CD4-positive, CD25-positive, alpha-beta regulatory T cell (primary cell): Measurements from ENCODE around the gene LAMA3. TPM values are rescaled to one million over a fixed set of nuclear protein-coding genes. Genes with fewer than 3 reads are reported as not detected.
A peak's percentile ranks its signal among the peaks of the same experiment; 100 is the strongest.

Experiments used
- ATAC-seq, 2 donors: fragments of 150-1000 bp; cut with Tn5 transposase; one replicate each; pipeline ENCODE4 v1.10.0; 2021; ENCODE audit warnings: low read depth in 2 of 2, moderate number of reproducible peaks in 2 of 2, moderate library complexity in 1 of 2
- DNase-seq, 3 donors: peaks; one replicate each; pipeline versions ENCODE4 v3.0.0 to v3.0.0-alpha.2; 2012 to 2022; ENCODE audit warnings: mixed read lengths in 1 of 3
- H3K27ac ChIP-seq: one replicate; pipeline ENCODE4 v1.7.0; 2013; ENCODE audit warnings: mild to moderate bottlenecking, low read length; ENCODE audit not compliant: insufficient read depth, poor library complexity, severe bottlenecking
- H3K27me3 ChIP-seq: one replicate; pipeline ENCODE4 v1.7.0; 2013; ENCODE audit warnings: low read length; ENCODE audit not compliant: control insufficient read depth, insufficient read depth
- H3K36me3 ChIP-seq: one replicate; pipeline ENCODE4 v1.7.0; 2013; ENCODE audit warnings: mild to moderate bottlenecking, low read length, moderate library complexity; ENCODE audit not compliant: control insufficient read depth, insufficient read depth
- H3K4me1 ChIP-seq: 2 replicates; pipeline ENCODE4 v1.7.0; 2013; ENCODE audit warnings: mild to moderate bottlenecking, low read length; ENCODE audit not compliant: insufficient read depth, control insufficient read depth, poor library complexity, severe bottlenecking
- H3K4me3 ChIP-seq: one replicate; pipeline ENCODE4 v1.7.0; 2013; ENCODE audit warnings: low read depth, mild to moderate bottlenecking, low read length, moderate library complexity
- H3K9me3 ChIP-seq, 2 experiments: 1 replicate in 1 of 2; 2 replicates in 1 of 2; pipeline ENCODE4 v1.7.0; 2013; ENCODE audit warnings: low read length in 2 of 2, mild to moderate bottlenecking in 1 of 2, moderate library complexity in 1 of 2; ENCODE audit not compliant: control insufficient read depth in 2 of 2
- H3K27ac Mint-ChIP-seq, 3 donors: one replicate each; pipeline ENCODE4 v1.8.0; 2020 to 2022; ENCODE audit warnings: mild to moderate bottlenecking in 3 of 3, mixed read lengths in 3 of 3, moderate library complexity in 2 of 3
- H3K27me3 Mint-ChIP-seq: one replicate; pipeline ENCODE4 v1.8.0; 2022; ENCODE audit warnings: mild to moderate bottlenecking, mixed read lengths
- H3K36me3 Mint-ChIP-seq: one replicate; pipeline ENCODE4 v1.8.0; 2020; ENCODE audit warnings: mixed read lengths
- H3K4me1 Mint-ChIP-seq, 4 donors: one replicate each; pipeline ENCODE4 v1.8.0; 2020 to 2022; ENCODE audit warnings: mixed read lengths in 4 of 4, mild to moderate bottlenecking in 1 of 4
- H3K4me3 Mint-ChIP-seq, 4 donors: one replicate each; pipeline ENCODE4 v1.8.0; 2020 to 2022; ENCODE audit warnings: mild to moderate bottlenecking in 4 of 4, mixed read lengths in 4 of 4, moderate library complexity in 3 of 4
- H3K9me3 Mint-ChIP-seq, 7 donors: one replicate each; pipeline ENCODE4 v1.8.0; 2020 to 2022; ENCODE audit warnings: mixed read lengths in 7 of 7, mild to moderate bottlenecking in 3 of 7, moderate library complexity in 2 of 7
- polyA plus RNA-seq, 4 donors: library from polyadenylated mRNA; unstranded; fragments of 300-500 nt; fragmentation: Illumina TruSeq; gene quantifications; one replicate each; pipeline ENCODE4 v1.2.3, GENCODE V29; 2021
- total RNA-seq: library from RNA; stranded (reverse); gene quantifications from one replicate; pipeline ENCODE4 v1.2.3, GENCODE V29; 2022

Gene LAMA3
- total and polyA plus RNA-seq, 5 donors from 2014 or later = 0.31 TPM; not detected in 4

DNA sequence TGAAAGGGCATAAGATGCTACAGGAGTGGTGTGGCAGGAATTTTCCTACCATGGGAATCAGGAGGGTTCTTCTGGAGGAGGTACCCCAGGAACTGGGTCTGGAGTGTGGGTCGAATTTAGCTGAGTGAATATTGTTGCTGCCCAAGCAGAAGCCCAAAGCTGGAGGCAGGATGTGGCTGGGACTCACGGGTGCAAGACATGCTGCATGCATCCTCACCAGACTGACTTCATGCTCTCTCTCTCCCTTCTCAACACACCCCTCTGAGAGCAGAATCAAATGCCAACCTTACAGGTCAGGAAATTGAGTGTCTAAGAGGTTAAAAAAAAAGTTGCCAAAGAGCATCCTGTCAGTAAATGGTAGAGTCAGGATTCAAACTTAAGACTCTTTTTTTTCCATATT is 246.6 kb downstream of the LAMA3 start:
- ATAC-seq = peak; percentile 54 to 59
- H3K4me3 Mint-ChIP-seq = peak overlapping the region in 3 of 4 donors; percentile 17 to 63 (median 60)
- H3K4me1 Mint-ChIP-seq = peaks cover 19 to 56% (median 48%) of the 10 kb centered on the region in 4 donors

DNA sequence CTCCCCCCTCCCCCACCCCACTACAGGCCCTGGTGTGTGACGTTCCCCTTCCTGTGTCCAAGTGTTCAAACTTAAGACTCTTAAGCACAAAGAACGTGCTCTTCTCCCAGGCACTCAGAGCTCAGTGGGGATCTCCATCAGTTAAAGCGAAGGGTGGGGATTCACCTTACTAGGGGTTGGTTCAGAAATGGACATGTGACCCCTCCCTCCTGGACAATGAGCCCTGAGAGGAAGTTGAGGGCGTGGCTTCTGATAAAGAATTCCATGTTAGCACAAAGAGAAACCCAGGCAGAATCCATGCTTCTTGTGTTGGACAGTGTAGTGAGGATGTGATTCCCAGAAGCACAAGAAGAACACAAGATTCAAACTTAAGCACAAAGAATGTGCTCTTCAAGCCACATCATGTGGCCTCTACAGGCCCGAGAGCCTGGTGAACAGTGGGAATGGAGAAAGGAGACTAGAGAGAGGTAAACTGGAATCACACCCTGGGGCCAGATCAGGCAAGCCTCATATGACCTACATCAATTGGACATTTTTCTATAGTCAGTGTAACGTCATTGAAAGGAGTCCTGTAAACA is 247.2 kb downstream of the LAMA3 start:
- no peaks in the 10 kb centered on the region for H3K27me3 ChIP-seq
- H3K27ac ChIP-seq = no peak overlapping the region
- Mint-ChIP-seq H3K27me3 (peaks cover 4% of the 10 kb centered on the region), H3K4me1 (peaks cover 19 to 57% (median 48%) of the 10 kb centered on the region in 4 donors), H3K9me3 (no peaks in the 10 kb centered on the region), H3K4me3 (peak overlapping the region in 1 of 4 donors; percentile 56), H3K27ac (peak overlapping the region in 2 of 3 donors; percentile 66 to 83), H3K36me3 (no peaks in the 10 kb centered on the region)
- no peak overlapping the region for H3K4me3 ChIP-seq
- H3K36me3 ChIP-seq = no peaks in the 10 kb centered on the region
- no peaks in the 10 kb centered on the region for H3K9me3 ChIP-seq
- H3K4me1 ChIP-seq = peaks cover 49% of the 10 kb centered on the region
- DNase-seq (no peak), ATAC-seq (no peak)

More for the DNA sequence above, 246.6 kb downstream of the LAMA3 start:
- Mint-ChIP-seq H3K36me3 (no peaks in the 10 kb centered on the region), H3K27me3 (peaks cover 4% of the 10 kb centered on the region), H3K27ac (peak overlapping the region; percentile 27 to 88 (median 67)), H3K9me3 (no peaks in the 10 kb centered on the region)
- Histone ChIP-seq H3K27me3 (no peaks in the 10 kb centered on the region), H3K4me3 (no peak overlapping the region), H3K36me3 (no peaks in the 10 kb centered on the region), H3K27ac (no peak overlapping the region), H3K4me1 (peaks cover 49% of the 10 kb centered on the region), H3K9me3 (no peaks in the 10 kb centered on the region)
- DNase-seq = peak in 2 of 3 donors; percentile 9 to 88

DNA sequence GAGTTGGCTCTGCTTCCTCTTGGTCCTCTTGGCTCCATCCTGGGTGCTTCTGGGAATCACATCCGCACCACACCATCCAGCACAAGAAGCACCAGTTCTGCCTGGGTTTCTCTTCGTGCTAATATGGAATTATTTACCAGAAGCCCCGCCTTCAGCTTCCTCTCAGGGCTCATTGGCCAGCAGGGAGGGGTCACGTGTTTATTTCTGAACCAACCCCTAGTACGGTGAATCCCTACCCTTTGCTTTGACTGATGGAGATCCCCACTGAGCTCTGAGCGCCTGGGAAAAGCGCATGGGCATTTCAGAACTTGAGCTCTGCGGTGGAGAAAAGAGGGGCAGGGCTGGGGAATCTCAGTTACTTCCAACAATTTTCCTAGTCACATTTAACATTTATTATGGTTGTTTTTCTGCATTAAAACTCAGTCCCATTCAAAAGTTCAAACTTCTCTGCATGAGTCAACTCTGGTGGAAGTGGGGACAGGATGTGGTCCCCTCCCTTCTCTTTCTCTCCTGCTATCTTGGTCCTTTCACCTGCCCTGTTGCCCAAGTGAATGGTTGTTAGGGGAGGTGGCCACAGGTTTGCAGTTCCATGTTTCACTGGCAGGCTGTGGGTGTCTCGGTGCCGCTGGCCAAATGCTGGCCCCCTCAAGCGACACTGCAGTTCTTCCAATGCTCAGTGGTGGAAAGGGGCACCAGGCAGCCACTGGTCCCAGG is 248.9 kb downstream of the LAMA3 start:
- Histone ChIP-seq H3K4me1 (peaks cover 57% of the 10 kb centered on the region), H3K4me3 (peak overlapping the region; percentile 23), H3K27me3 (no peaks in the 10 kb centered on the region), H3K36me3 (no peaks in the 10 kb centered on the region), H3K9me3 (no peaks in the 10 kb centered on the region), H3K27ac (no peak overlapping the region)
- ATAC-seq = peak; percentile 78 to 79
- DNase-seq = peak in 2 of 3 donors; percentile 29 to 84
- H3K36me3 Mint-ChIP-seq = no peaks in the 10 kb centered on the region
- peak overlapping the region in 3 of 4 donors; percentile 14 to 57 (median 32) for H3K4me3 Mint-ChIP-seq
- peaks cover 19 to 74% (median 53%) of the 10 kb centered on the region in 4 donors for H3K4me1 Mint-ChIP-seq
- H3K27ac Mint-ChIP-seq = peak overlapping the region; percentile 58 to 83 (median 68)
- no peaks in the 10 kb centered on the region for H3K9me3 Mint-ChIP-seq
- H3K27me3 Mint-ChIP-seq = peaks cover 4% of the 10 kb centered on the region

DNA sequence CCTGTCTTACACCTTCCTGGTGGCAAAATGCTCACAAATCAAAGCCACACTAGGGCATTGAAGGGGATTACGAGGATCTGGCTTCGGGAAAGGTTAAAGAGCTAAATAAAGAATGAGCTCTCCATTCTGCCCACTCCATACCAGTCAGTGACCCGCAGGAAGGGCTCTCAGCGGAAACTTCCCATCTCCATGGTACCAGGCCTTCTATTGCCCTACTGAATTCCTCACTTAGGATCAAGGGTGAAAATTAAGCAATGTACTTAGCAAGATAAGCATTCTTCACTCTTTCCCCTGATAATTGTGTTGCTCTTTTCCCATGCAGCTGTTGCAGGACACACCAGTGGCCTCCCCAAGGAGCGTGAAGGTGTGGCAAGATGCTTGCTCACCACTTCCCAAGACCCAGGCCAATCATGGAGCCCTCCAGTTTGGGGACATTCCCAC is 249.7 kb downstream of the LAMA3 start:
- Mint-ChIP-seq H3K36me3 (no peaks in the 10 kb centered on the region), H3K4me3 (peak overlapping the region in 2 of 4 donors; percentile 14 to 32)
- DNase-seq = no peak

DNA sequence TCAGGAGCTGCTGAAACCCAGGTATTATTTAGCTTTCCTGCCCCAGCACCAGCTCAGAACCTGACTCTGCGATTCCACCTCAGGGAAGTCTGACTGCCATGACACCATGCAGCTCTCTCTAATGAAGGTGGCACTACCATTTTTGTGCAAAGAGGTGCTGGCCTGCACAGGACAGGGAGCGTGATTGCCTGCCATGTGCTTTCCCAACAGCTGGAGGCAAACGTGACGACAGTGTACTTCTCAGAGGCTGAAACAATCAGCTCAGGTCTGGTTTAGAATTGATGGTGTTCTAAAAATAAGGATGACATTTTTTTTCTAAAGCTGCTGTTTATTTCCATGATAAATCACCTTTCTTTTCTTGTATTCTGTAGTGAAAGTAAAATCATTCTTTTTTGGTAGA is 250.1 kb downstream of the LAMA3 start:
- DNase-seq (no peak), ATAC-seq (no peak)
- H3K4me3 ChIP-seq = no peak overlapping the region
- H3K4me1 Mint-ChIP-seq = peaks cover 19 to 78% (median 50%) of the 10 kb centered on the region in 4 donors
- H3K9me3 Mint-ChIP-seq = no peaks in the 10 kb centered on the region
- peak overlapping the region in 1 of 3 donors; percentile 58 for H3K27ac Mint-ChIP-seq
- no peaks in the 10 kb centered on the region for H3K36me3 ChIP-seq
- H3K4me1 ChIP-seq = peaks cover 58% of the 10 kb centered on the region
- H3K27me3 ChIP-seq = no peaks in the 10 kb centered on the region
- peak overlapping the region in 1 of 4 donors; percentile 32 for H3K4me3 Mint-ChIP-seq
- H3K27me3 Mint-ChIP-seq = peaks cover 5% of the 10 kb centered on the region
- H3K36me3 Mint-ChIP-seq = no peaks in the 10 kb centered on the region
- H3K9me3 ChIP-seq = no peaks in the 10 kb centered on the region
- H3K27ac ChIP-seq = no peak overlapping the region

More for the DNA sequence above, 249.7 kb downstream of the LAMA3 start:
- peaks cover 4% of the 10 kb centered on the region for H3K27me3 Mint-ChIP-seq
- no peak for ATAC-seq
- Histone ChIP-seq H3K4me1 (peaks cover 61% of the 10 kb centered on the region), H3K27me3 (no peaks in the 10 kb centered on the region), H3K4me3 (no peak overlapping the region), H3K9me3 (no peaks in the 10 kb centered on the region), H3K27ac (no peak overlapping the region), H3K36me3 (no peaks in the 10 kb centered on the region)
- H3K9me3 Mint-ChIP-seq = no peaks in the 10 kb centered on the region
- H3K4me1 Mint-ChIP-seq = peaks cover 19 to 78% (median 52%) of the 10 kb centered on the region in 4 donors
- peak overlapping the region in 2 of 3 donors; percentile 58 to 83 for H3K27ac Mint-ChIP-seq

DNA sequence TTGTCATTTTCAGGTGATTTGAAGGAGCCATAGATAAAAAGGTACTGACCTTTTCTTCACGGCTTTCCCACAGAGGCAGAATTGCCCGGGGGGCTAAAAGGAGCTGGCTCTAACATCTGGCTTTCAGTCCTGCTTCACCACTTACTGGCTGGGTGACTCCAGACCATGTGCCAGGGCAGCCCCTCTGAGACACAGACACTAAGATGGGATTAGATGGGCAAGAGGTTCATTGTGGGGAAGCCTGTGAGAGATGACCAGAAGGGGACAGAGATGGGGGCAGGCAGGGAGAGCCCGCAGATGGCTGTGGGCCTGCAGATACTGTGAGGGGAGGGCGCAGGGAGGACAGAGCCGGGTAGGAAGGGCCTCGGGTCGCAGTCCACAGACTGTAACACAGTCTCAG is 250.6 kb downstream of the LAMA3 start:
- H3K4me3 Mint-ChIP-seq = no peak overlapping the region
- DNase-seq (no peak), ATAC-seq (no peak)
- no peaks in the 10 kb centered on the region for H3K36me3 Mint-ChIP-seq
- H3K27ac ChIP-seq = no peak overlapping the region
- H3K36me3 ChIP-seq = no peaks in the 10 kb centered on the region
- peaks cover 19 to 75% (median 47%) of the 10 kb centered on the region in 4 donors for H3K4me1 Mint-ChIP-seq
- peaks cover 53% of the 10 kb centered on the region for H3K4me1 ChIP-seq
- H3K4me3 ChIP-seq = no peak overlapping the region
- H3K27me3 ChIP-seq = no peaks in the 10 kb centered on the region
- H3K27me3 Mint-ChIP-seq = peaks cover 7% of the 10 kb centered on the region
- H3K27ac Mint-ChIP-seq = no peak overlapping the region
- H3K9me3 Mint-ChIP-seq = no peaks in the 10 kb centered on the region
- H3K9me3 ChIP-seq = no peaks in the 10 kb centered on the region

DNA sequence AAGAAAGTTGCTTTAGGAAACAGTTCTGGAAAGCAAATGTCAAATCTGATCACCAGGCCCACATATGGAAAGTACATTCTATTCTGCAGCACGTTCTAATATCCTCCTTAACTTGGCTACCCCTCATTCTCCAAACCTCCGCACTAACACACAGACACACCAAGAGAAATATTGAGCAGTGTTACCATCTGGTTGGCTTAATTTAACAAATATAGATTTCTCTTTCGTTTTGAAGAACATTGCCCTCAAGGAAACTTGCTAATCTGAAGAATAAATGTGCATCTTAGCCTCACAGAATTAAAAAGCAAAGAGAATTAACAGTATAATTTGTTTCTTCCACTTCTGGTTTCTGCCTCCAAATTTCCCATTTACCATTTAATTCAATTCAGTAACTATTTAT is 252.5 kb downstream of the LAMA3 start:
- Mint-ChIP-seq H3K4me1 (peaks cover 9 to 57% (median 34%) of the 10 kb centered on the region in 4 donors), H3K9me3 (no peaks in the 10 kb centered on the region), H3K27ac (peak overlapping the region in 2 of 3 donors; percentile 11 to 82), H3K27me3 (peaks cover 4% of the 10 kb centered on the region), H3K4me3 (no peak overlapping the region), H3K36me3 (no peaks in the 10 kb centered on the region)
- Histone ChIP-seq H3K36me3 (no peaks in the 10 kb centered on the region), H3K9me3 (no peaks in the 10 kb centered on the region), H3K27ac (no peak overlapping the region), H3K4me3 (no peak overlapping the region), H3K4me1 (peaks cover 36% of the 10 kb centered on the region), H3K27me3 (no peaks in the 10 kb centered on the region)
- ATAC-seq = no peak
- DNase-seq = no peak
